Activated T-cell treated with anti-CD3 and anti-CD28 coated beads for 48 hours (primary cell): ENCODE results near the gene FGGY.

ENCODE experiments used
- DNase-seq: peaks from one replicate; pipeline ENCODE4 v3.0.0-alpha.2; 2020; ENCODE audit warnings: low read depth

Gene FGGY

DNA sequence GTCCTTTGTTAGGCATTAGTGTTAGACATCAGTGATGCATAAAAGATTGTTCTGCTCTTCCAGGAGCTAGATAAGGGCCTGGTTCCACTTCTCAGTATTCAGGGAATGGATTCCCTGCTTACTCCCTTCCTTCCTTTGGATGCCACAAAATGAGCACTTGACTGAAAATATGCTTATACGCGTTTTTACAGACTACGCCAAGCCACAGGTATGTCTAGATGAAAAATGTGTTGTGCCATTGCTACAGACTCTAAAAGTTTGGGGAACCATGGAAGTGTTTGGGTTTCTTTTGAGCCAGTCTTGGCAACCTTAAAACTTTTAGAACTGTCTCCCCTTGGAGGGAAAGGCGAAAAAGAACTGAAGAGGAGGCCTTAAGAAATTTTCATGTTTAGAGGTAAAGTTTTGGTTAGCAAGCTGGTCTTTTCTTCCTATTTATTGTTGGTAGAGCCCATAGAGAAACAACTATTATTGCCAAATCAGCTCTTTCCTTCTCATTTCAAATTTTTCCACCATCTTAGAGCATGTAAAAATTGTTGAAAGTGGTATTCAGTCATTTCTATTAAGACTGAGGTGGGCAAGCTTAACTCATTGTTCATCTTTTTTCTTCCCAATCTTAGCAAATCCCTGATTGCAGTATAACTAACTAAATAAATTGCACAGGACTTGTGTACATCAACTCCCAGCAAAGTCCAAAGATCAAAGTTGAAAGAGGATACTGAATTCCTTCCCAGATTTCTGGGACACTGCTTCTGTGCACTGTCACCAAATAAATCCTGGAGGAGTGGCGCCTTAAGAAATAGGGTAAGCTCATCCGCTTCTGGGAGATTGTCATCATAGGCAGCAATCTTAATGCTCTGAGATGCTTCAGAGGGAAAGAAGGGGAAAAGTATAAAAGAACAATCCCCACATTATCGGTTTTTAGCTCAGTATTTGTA, 18.9 kb downstream of the FGGY start:
- DNase-seq, result no peak

DNA sequence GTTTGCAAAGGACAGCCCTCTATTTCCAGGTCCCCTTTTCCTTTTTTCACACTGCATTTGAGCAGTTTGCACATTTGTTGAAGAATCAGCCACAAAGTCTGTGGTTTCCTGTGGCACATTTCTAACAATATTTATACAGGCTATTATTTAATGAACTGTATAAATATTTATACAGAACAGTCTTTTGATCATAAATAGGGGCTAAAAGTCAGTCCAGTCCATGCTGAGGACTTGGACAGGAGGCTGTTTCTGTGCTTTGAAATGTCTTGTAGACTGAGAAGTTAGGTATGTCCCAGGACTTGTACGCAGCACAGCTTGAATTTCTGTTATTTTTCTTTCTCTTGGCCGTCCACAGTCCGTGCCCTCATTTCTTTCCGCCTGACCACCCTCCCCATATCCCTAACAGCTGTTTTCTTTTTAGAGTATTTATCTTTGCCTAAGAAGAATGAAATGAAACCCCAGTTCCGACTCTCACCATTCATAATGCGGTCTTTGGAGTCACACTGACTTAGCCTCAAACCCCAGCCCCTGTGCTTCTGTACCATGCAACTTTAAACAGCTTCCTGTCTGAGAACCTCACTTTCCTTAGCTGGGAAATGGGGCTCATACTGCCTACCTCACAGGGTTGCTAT, 19.7 kb downstream of the FGGY start:
- no peak for DNase-seq

DNA sequence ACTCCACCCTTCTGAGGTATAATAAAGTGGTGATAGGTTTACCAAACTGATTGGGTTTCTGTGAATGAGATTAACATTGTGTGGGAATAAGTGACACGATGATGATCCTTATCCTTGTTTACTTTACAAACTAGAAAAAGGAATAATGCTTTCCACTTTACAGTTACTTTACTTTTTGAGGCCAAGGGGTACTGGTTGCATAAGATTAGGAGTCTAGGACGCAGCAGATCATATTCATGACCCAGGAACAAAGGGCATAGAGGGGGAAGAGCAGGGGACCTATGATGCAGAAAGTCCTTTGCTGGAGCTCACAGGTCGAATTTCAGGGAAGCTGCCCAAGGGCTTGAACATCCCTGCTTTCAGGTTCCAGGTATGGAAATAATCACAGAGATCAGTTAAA, 20.4 kb downstream of the FGGY start:
- DNase-seq, result no peak

DNA sequence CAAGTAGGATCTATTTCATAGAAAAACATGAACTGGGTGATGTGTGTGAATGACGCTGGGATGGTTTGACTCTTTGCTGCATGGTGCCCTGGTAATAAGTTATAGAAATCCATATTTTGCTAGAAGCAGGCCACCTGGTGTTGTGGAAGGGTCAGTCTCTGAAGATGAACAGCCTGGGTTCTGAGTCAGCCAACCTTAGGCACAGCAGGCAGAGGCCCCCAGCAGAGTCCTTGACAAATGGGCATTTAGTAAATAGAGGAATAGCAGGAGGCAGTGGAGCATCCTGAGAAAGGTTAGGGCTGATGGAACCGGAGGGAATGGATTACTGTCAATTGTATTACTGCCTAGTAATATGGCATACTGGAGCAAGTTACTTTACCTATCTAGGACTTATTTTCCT, 20.9 kb downstream of the FGGY start:
- DNase-seq, result no peak

DNA sequence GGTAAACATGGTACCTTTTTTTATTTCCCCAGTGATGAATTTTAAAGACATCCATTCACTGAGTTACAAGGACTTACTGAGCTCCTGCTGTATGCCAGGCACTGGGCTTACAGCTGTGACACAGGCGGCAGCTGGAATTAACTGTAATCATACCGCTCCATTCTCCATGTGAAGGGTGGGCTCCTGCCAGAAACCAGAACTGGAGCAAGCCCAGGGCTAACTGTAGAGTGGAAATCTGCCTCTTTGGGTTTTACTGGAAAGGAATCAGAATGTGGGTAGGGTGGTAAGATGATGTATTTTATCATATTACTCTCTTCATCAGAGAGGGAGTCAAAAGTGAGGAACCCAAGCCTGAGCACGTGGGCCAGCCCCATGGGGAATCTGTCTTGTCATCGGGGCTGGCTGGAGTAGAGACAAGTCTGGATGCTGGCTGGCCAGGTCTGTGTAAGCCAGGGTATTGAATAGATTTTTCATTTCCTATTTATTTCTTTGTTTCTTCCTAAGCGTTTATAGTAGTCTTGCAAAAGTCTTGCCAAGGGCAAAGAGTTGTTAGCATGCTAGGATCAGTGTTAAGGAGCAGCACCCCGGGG, 21.5 kb downstream of the FGGY start:
- no peak for DNase-seq

DNA sequence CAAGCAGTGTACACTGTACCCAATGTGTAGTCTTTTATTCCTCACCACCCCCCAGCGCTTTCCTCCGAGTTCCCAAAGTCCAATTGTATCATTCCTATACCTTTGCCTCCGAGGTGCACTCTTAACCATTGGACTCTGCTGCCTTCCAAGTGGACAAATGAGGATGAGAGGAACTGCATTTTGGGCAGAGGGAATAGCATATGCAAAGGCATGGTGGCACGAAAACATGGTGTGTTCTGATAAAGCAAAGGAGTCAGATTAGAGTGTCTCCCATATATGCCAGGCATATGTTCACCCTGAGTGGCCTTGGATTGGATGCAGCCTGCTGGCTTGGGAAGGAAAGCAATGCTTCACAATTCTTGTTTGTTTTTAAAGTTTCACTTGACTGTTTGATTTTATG, 25.5 kb downstream of the FGGY start:
- DNase-seq, result no peak

DNA sequence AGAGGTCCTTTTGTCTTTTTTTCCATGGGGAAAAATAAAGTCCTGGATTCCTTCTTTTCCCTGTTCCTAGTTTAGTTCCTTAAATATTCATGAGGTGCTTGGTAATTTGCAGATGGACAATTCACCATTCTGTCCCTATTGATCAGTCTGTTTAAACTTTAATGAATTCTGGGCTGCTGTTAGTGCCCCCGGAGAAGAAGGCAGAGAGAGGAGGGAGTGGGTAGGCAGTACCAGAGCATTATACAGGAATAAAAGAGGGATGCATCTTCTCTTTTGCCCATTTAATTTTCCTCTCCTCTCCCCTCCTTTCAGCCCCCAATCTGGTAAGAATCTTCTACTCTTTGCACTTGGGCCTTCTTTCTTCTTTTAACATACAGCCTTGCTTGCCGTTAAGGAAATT, 25.9 kb downstream of the FGGY start:
- no peak for DNase-seq

DNA sequence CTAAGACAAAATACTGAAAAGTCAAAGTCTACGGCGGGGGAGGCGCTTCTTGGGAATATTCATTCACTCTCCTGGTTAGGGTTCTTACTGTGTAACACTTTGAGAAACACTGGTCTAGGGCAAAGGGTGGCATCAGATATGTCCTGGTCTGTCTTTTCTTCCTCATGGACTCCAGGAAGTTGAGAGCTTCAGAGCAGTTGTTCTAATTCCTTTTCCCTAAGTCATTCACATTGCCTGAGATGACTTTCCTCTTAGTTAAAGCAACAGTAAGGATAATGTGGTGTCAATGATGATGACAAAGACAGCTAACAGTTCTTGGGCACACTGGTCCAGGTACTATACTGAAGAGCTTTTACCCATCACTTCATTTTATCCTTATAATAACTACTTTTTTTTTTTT, 27.0 kb downstream of the FGGY start:
- DNase-seq, result no peak

DNA sequence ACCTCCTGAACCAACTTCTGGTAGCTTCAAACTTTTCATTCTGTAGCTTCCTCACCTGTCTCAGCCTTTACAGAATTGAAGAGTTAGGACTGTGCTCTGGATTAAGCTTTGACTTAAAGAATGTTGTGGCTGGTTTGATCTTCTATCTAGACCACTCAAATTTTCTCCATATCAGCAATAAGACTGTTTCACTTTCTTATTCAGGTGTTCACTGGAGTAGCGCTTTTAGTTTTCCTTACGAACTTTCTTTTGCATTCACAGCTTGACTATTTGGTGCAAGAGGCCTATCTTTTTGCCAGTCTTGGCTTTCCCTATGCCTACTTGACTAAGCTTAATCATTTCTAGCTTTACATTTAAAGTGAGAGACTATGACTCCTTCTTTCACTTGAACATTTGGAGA, 31.5 kb downstream of the FGGY start:
- no peak for DNase-seq

DNA sequence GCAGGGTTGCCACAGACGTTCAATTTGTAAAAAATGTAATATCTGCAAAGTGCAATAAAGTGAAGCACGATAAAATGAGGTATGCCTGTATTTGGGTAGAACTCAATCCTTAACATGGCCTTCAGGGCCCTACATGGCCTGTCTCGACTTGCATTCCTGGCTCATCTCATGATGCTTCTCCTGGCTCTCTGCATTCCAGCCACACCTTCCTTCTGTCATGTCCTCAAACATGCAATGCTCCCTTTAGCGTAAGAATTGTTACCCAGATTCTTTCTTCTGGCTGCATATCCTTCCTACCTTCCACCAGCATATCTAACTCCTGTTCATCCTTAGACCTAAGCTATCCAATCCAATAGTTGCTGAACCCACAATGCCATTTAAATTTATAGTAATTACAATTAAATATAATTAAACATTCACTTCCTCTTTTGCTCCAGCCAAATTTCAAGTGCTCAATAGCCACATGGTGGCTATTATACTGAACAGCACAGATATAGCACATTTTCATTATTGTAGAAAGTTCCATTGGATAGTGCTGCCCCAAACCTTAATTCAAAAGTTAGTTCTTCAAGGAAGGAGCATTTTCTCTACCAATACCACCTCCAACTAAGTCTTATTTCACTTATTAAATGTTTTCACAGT, 32.6 kb downstream of the FGGY start:
- DNase-seq, result no peak

DNA sequence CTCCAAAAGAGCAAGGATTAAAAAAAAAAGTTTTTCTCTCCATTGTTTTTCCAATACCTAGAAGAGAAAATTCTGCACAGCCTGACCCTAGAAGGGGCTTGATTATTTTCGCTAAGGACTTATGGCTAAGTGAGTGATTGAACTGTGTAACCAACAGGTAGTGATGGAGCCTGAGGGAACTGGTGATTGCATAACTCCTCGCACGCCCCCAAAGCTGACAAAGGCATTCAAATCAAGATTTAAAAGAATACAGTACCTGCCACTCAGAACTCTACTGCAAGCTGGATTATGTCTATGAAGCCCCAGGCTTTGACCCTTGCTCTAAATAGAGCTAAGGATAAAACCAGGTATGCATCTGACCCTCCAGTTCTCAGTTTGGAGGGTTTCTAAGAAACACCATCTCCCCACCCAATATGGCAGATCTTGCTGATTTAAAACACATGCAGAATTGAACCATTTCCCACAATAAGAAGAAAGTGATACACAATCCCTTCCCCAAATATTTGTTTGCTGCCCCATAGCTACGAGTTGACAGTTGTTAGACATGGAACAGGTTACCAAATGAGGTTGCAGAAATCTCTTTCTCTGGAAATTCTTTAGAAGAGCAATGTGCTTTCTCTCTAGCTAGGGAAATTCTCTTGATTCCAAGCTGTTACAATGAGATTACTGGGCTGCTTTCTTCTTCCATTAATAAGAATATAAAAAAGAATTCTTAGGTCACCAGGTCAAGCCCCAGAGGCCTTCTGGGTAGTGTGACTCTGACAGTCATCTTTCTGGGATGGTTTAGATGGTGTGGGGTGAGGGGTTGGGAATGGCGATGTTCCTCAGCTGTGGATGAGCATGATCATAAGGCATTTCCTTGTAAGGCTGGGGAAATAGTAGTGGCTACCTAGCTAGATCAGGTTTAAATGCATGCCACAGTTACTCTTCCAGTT, 35.1 kb downstream of the FGGY start:
- DNase-seq, result no peak

DNA sequence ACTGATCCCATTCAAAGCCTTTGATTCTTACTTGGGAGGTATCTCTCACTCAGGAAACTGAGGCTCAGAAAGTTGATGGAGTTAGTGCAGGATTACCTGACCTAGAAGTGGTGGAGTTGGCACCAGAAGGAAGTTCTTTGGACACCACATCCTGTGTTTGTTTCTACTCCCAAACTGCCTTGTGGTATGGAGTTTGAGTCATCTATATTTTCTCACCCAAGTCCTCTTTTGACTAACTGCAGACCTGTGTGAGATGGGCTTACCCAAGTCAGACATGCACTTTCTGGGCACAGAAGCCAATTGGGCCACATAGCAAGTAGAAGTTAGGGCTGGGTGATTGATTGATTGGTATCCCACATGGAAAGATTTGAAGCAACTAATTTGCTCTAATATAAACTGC, 36.1 kb downstream of the FGGY start:
- no peak for DNase-seq

DNA sequence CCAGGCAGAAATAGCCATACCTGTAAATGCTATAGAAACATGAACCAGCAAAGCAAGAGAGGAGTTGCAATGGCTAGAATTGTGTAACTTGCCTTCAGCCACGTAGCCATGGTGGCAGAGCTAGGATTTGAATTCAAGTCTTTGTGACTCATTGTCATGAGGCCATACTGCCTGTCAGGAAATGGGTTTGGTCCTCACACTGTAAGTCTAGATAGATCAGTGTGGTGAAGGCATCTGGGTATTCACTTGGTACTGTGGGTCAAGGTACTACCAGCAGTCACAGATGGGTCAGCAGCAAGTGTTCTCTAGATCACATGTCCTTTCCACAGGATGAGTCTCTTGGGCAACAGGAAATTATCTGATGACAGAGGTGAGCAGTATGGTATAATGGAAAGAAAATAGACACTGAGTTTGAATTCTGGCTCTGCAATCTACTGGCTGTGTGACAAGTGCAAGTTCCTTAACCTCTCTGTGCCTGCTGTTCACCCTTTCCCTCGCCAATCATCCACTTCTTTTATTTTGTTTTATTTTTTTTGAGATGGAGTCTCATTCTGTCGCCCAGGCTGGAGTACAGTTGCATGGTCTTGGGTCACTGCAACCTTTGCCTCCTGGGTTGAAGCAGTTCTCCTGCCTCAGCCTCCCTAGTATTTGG, 36.9 kb downstream of the FGGY start:
- DNase-seq, result no peak

DNA sequence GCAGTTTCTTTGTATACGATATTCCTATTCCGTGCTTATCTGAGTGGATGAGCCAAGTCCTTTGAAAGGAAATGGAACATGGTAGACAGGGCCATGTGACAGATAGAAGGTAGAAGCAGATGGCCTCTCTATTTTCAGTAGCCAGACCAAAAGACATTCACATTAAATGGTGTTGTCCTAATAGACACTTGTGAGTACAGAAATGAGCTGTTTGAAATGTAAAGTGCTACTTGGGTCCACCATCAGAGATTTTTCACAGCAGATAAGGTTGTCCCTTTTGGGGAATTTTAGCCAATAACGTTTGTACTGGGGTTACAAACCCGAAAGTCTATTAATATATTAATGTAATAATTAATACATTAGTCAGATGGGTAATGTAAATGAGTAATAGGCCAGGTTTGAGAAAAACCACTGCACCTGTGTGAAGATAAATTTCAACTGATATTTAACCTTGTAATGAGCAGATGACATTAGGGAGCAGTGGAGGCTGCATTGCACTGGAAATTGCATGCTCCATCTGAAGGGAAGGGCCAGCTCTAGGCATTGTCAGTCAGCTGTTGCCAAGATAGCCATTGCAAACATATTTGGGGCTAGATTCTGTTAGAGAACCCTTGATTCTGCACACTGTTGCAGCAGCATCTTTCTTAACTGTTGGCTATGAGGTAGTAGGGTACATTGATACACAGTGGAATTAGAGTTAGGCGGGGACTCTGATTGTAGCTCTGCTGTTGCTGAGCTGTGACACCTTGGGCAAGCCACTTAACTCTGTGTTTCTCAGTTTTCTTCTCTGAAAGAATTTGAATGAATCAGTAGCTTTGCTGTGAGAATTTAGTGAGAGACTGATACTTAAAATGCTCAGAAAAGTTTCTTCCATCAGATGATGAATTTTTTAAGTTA, 43.8 kb downstream of the FGGY start:
- no peak for DNase-seq

DNA sequence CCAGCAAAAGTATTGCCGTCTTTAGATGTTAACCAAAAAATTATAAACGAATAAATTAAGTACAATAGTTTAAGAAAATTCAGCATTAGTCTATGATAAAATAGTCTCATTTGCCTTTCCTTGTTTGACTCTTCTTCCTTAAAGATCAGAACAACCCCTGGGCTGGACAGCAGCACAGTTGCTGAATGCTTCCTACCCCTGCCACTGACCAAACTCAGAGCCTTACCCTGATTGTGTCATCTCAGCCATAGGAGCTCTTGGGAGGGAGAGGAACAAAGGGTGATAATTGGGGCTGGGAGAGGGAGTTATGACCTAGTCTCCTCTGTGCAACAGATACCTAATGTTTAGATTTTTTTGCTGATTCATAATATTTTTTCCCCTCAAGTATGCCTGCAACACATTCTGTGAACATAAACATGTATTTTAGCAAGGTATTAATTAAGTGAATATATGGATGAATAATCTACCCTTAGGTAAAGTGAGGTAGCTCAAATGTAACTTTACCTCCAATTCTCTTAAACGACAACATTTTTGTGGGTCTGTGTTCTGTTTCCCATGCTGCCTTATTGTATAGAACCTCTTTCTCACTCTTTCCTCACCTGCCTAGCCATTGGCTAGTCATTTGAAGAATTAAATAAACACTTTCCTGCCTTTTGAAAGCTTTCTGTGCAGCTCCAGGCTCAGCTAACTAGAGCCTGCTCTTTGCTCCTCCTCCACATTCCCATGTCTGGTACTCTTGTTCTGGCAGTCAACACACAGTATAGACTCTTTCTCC, 46.1 kb downstream of the FGGY start:
- no peak for DNase-seq

DNA sequence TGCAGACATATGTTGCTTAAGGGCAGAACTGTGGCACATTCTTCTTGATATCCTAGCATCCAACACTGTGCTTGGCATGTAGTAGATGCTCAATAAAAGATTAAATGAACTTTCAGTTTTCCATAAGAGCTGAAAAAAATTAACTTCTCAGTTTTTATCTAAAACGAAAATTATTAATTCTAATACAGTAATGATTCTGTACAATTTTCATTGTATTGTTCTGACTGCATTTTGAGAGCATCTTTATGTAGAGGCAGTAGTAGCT, 46.6 kb downstream of the FGGY start:
- no peak for DNase-seq

DNA sequence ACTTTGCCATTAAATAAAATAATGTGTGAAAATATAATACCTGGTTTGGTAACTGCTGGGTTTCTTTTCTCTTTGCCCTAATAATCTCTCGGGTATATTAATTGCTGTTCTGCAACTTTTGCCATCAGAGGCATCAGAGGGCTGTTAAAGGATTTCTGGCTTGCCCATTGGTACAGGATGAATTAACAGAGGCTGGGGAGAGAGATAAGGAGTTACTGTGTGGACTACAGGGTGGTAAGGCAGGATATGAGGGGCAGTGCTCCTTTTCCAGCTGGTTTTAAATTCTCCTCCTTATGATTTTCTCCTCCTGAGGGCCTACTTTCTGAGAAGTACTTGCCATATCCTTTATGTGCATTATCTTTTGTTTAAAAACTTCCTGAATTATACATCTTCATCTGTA, 48.3 kb downstream of the FGGY start:
- no peak for DNase-seq

DNA sequence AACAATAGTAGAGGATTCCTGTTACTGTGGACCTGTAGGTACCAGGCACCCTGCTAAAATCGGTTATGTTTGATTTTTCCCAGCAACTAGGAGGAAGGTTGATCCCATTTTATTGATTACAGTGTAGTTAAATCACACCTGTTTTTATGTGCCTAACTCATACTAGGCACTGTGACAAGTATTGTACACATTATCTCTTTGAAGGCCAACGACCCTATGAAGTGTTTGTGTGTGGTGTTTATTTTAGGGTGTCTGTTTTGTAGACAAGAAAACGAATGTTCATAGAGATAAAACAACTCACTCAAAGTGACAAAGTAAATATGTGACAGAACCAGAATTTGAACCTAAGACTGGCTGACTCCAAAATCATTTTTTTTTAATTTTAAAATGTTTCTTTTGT, 49.5 kb downstream of the FGGY start:
- no peak for DNase-seq

DNA sequence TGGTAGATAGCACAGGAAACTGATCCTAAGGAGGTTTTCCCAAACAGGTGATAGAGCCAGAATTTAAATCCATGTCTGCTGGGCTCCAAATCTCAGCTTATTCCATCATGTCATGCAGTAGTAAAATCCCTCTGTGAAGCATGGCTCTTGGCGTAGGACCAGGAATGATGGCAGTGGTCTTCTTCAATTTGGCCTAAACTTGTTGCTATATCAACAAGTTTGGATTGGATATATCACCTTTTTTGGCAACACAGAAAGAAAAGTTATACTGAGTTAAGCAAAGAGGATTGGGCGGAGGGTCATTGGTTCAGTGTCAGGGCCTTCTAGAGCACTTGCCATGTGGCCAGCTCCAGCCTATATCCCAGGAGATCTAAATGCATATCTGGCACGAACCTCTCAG, 52.2 kb downstream of the FGGY start:
- DNase-seq, result no peak

DNA sequence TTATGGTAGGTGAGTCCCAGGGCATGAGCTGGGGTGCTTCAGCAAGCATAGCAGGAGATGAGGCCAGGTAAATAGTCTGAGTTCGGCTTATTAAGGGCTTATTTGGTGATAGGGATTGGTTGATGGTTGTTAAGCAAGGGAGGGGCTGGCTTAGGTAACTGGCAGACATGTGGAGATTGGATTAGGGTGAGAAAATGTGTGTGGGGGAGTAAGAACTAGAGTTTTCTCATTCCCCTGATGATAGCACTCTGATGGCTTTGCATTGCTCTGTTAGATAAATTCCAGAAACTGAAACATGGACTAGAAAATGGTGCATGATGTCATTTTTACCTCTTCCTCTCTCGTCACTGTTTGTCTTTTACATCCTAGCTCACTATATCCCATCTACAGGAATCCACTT, 53.6 kb downstream of the FGGY start:
- no peak for DNase-seq
